Measurements from ENCODE around the gene TRAF3.
A peak's percentile ranks its signal among the peaks of the same experiment; 100 is the strongest.
"Not testable (repeated sequence)": the region's sequence is repeated elsewhere in the genome, so short reads cannot be mapped to it uniquely, and the experiment has no call there.

TRAF3 gene

GRCh38 chr14:102752239-102752847, 24.9 kb upstream of the TRAF3 start:
- DNase-seq = no peak

GRCh38 chr14:102754370-102755262, 22.6 kb upstream of the TRAF3 start:
- DNase-seq = no peak

- no peak for DNase-seq
These were observed 19.6 kb upstream of the TRAF3 start for GRCh38 chr14:102757646-102758045.

- no peak for DNase-seq
These were observed 19.2 kb upstream of the TRAF3 start for GRCh38 chr14:102758087-102758486.

GRCh38 chr14:102759456-102760187, 17.6 kb upstream of the TRAF3 start:
- DNase-seq = no peak

- no peak for DNase-seq
These were observed 16.6 kb upstream of the TRAF3 start for GRCh38 chr14:102760496-102761193.

GRCh38 chr14:102761206-102761605, 16.0 kb upstream of the TRAF3 start:
- DNase-seq = no peak

- DNase-seq = no peak
These were observed 13.0 kb upstream of the TRAF3 start for GRCh38 chr14:102764220-102764671.

- DNase-seq = not testable (repeated sequence)
These were observed 11.5 kb upstream of the TRAF3 start for GRCh38 chr14:102765770-102766169.

- DNase-seq = no peak
These were observed 8.8 kb upstream of the TRAF3 start for GRCh38 chr14:102768223-102769048.

- no peak for DNase-seq
These were observed 8.3 kb upstream of the TRAF3 start for GRCh38 chr14:102769049-102769327.

GRCh38 chr14:102770147-102771123, 6.8 kb upstream of the TRAF3 start:
- no peak for DNase-seq

- no peak for DNase-seq
These were observed 6.1 kb upstream of the TRAF3 start for GRCh38 chr14:102771144-102771543.

GRCh38 chr14:102772781-102773570, 4.3 kb upstream of the TRAF3 start:
- DNase-seq = no peak

- DNase-seq = peak; percentile 83
These were observed 2.7 kb upstream of the TRAF3 start for GRCh38 chr14:102774391-102775153.

- DNase-seq = no peak
These were observed 1.1 kb upstream of the TRAF3 start for GRCh38 chr14:102775855-102776760.

GRCh38 chr14:102777711-102778337, 575 bp downstream of the TRAF3 start:
- peak; percentile 16 for DNase-seq

All from CD4-positive, alpha-beta T cell treated with Interleukin-6 for 4 hours (primary cell).